Keratinocyte (primary cell): ENCODE data around the gene TEX22. TPM values are rescaled to one million over a fixed set of nuclear protein-coding genes. Genes with fewer than 3 reads are reported as not detected.
A peak's percentile ranks its signal among the peaks of the same experiment; 100 is the strongest.

Experiments
- DNase-seq: peaks from one replicate; pipeline ENCODE4 v3.0.0-alpha.2; 2011; ENCODE audit warnings: low read depth, missing footprints, low spot score
- FAIRE-seq: peaks from 2 replicates; lab custom pipeline; 2011; peaks lifted over from hg19 to GRCh38; lab: Jason Lieb, UNC
- H2AFZ ChIP-seq: 2 replicates; pipeline ENCODE4 v1.6.0; 2012; ENCODE audit warnings: low read length, control low read depth, inconsistent platforms; ENCODE audit not compliant: control insufficient read depth
- H3K27ac ChIP-seq: 2 replicates; pipeline ENCODE4 v1.5.1; 2011; ENCODE audit warnings: low read length; ENCODE audit not compliant: control insufficient read depth, insufficient read depth
- H3K27me3 ChIP-seq: 3 replicates; pipeline ENCODE4 v1.6.0; 2011; ENCODE audit warnings: low read length; ENCODE audit not compliant: control insufficient read depth, insufficient read depth; ENCODE audit errors: extremely low read depth
- H3K36me3 ChIP-seq, 2 experiments: 2 replicates in 1 of 2; 3 replicates in 1 of 2; pipeline ENCODE4 v1.5.1; 2011; ENCODE audit warnings: low read length in 2 of 2, mild to moderate bottlenecking in 1 of 2; ENCODE audit not compliant: control insufficient read depth in 2 of 2, insufficient read depth in 2 of 2; ENCODE audit errors: extremely low read depth in 1 of 2
- H3K4me1 ChIP-seq: 3 replicates; pipeline ENCODE4 v1.5.1; 2011; ENCODE audit warnings: low read length; ENCODE audit not compliant: control insufficient read depth, insufficient read depth; ENCODE audit errors: extremely low read depth
- H3K4me2 ChIP-seq: 3 replicates; pipeline ENCODE4 v1.6.0; 2011; ENCODE audit warnings: low read depth, low read length; ENCODE audit not compliant: control insufficient read depth, insufficient read depth; ENCODE audit errors: extremely low read depth
- H3K4me3 ChIP-seq, 3 experiments: fragments of 200-600 bp in 1 of 3; sonication (generic) in 1 of 3; 2 replicates in 2 of 3; 3 replicates in 1 of 3; pipeline ENCODE4 v1.5.1; 2011 to 2016; ENCODE audit warnings: low read length in 3 of 3, mild to moderate bottlenecking in 3 of 3, control low read depth in 2 of 3, inconsistent platforms in 1 of 3, low read depth in 1 of 3, mixed read lengths in 1 of 3, mixed run types in 1 of 3, moderate library complexity in 1 of 3; ENCODE audit not compliant: control insufficient read depth in 2 of 3, insufficient read depth in 2 of 3; ENCODE audit errors: extremely low read depth in 1 of 3
- H3K79me2 ChIP-seq: 2 replicates; pipeline ENCODE4 v1.6.0; 2012; ENCODE audit warnings: low read length; ENCODE audit not compliant: control insufficient read depth, insufficient read depth
- H3K9ac ChIP-seq: 3 replicates; pipeline ENCODE4 v1.6.0; 2011; ENCODE audit warnings: low read length; ENCODE audit not compliant: control insufficient read depth, insufficient read depth; ENCODE audit errors: extremely low read depth
- H3K9me1 ChIP-seq: 3 replicates; pipeline ENCODE4 v1.6.0; 2011; ENCODE audit warnings: low read length; ENCODE audit not compliant: control insufficient read depth, insufficient read depth; ENCODE audit errors: extremely low read depth
- H3K9me3 ChIP-seq: 2 replicates; pipeline ENCODE4 v1.5.1; 2012; ENCODE audit warnings: low read depth, low read length; ENCODE audit not compliant: control insufficient read depth
- H4K20me1 ChIP-seq: 3 replicates; pipeline ENCODE4 v1.6.0; 2011; ENCODE audit warnings: low read length; ENCODE audit not compliant: control insufficient read depth, insufficient read depth; ENCODE audit errors: extremely low read depth
- CTCF ChIP-seq, 3 experiments: IDR thresholded peaks in 1 of 3; conservative IDR thresholded peaks in 1 of 3; optimal IDR thresholded peaks in 1 of 3; 2 replicates in 2 of 3; 3 replicates in 1 of 3; pipeline versions ENCODE3 to v1.5.1; 2011; ENCODE audit warnings: low read length in 3 of 3, mild to moderate bottlenecking in 3 of 3, moderate library complexity in 2 of 3, control low read depth in 1 of 3, inconsistent platforms in 1 of 3; ENCODE audit not compliant: insufficient read depth in 2 of 3; ENCODE audit errors: extremely low read depth in 1 of 3
- EZH2 ChIP-seq: IDR thresholded peaks from one replicate; pipeline ENCODE4 v1.6.1; 2012; ENCODE audit warnings: inconsistent platforms, mild to moderate bottlenecking, low read length, moderate library complexity
- dilution Hi-C: fragments of 300-500 bp; cut with MboI; formaldehyde crosslinking; loops from one replicate; pipeline ENCODE4 v1.7.0; 2020; ENCODE audit warnings: low sequenced_read_pairs; ENCODE audit not compliant: extremely low pct_ligation_motif_present
- polyA plus RNA-seq, 5 experiments: library from polyadenylated mRNA; depleted of rRNA in 3 of 5; stranded (reverse) in 3 of 5; stranded (forward) in 1 of 5; unstranded in 1 of 5; fragments of >200 nt; gene quantifications; 1 replicate in 1 of 5; 2 replicates in 3 of 5; 3 replicates in 1 of 5; pipeline versions ENCODE4 v1.2.1 to v1.2.3, GENCODE V29; 2011 to 2012; ENCODE audit warnings: missing spikeins in 2 of 5, low read depth in 1 of 5, low replicate concordance in 1 of 5

The TEX22 gene
- polyA plus RNA-seq, 1 donor (not counting 4 experiments of a cell fraction or from before 2014, with no cell fraction given) = 0.03 TPM

- TF ChIP-seq CTCF (optimal IDR thresholded peaks at IDR 0.05 in 1 of 3, IDR thresholded peaks at IDR 0.05 in 1 of 3, conservative IDR thresholded peaks at IDR 0.05 in 1 of 3; ENCODE audit: extremely low read depth in 1 of 3, insufficient read depth in 2 of 3, low read length in 3 of 3) (no peak), EZH2 (no peak)
- Histone ChIP-seq H4K20me1 (peaks cover 38% of the 10 kb centered on the region), H3K27ac (no peak overlapping the region), H3K4me2 (no peak overlapping the region), H3K9ac (no peak overlapping the region), H3K9me3 (no peaks in the 10 kb centered on the region), H3K4me1 (no peaks in the 10 kb centered on the region), H3K27me3 (no peaks in the 10 kb centered on the region), H2AFZ (no peak overlapping the region), H3K36me3 (peaks cover 10 to 18% of the 10 kb centered on the region in 2 experiments), H3K4me3 (no peak overlapping the region), H3K9me1 (no peaks in the 10 kb centered on the region), H3K79me2 (peaks cover 83% of the 10 kb centered on the region)
- dilution Hi-C loops = no loop called here
- DNase-seq = no peak
- FAIRE-seq = no peak
Observed at GRCh38 chr14:105436402-105436801, 38.1 kb downstream of the TEX22 start.

- no peaks in the 10 kb centered on the region for H3K27me3 ChIP-seq
- no peak for FAIRE-seq
- peaks cover 10 to 18% of the 10 kb centered on the region in 2 experiments for H3K36me3 ChIP-seq
- H2AFZ ChIP-seq = no peak overlapping the region
- no peaks in the 10 kb centered on the region for H3K9me1 ChIP-seq
- H3K4me1 ChIP-seq = no peaks in the 10 kb centered on the region
- peaks cover 38% of the 10 kb centered on the region for H4K20me1 ChIP-seq
- no peak for TF ChIP-seq EZH2
- TF ChIP-seq CTCF (optimal IDR thresholded peaks at IDR 0.05 in 1 of 3, IDR thresholded peaks at IDR 0.05 in 1 of 3, conservative IDR thresholded peaks at IDR 0.05 in 1 of 3; ENCODE audit: extremely low read depth in 1 of 3, insufficient read depth in 2 of 3, low read length in 3 of 3) = no peak
- H3K4me2 ChIP-seq = no peak overlapping the region
- H3K9me3 ChIP-seq = no peaks in the 10 kb centered on the region
- H3K9ac ChIP-seq = no peak overlapping the region
- DNase-seq = peak; percentile 25
- dilution Hi-C loops = no loop called here
- no peak overlapping the region for H3K27ac ChIP-seq
- H3K4me3 ChIP-seq = no peak overlapping the region
- peaks cover 77% of the 10 kb centered on the region for H3K79me2 ChIP-seq
Observed at GRCh38 chr14:105436891-105437722, 38.8 kb downstream of the TEX22 start.
